Muscle of leg (tissue), 11 donors: ENCODE data around the gene BRD4. TPM values are rescaled to one million over a fixed set of nuclear protein-coding genes. Genes with fewer than 3 reads are reported as not detected.
A peak's percentile ranks its signal among the peaks of the same experiment; 100 is the strongest.

ENCODE experiments used
- DNase-seq: peaks from one replicate; pipeline ENCODE4 v3.0.0; 2013
- H3K27ac ChIP-seq: one replicate; pipeline ENCODE4 v1.5.1; 2013; ENCODE audit warnings: mild to moderate bottlenecking, low read length, control low read depth
- H3K27me3 ChIP-seq: one replicate; pipeline ENCODE4 v1.6.1; 2013; ENCODE audit warnings: low read length; ENCODE audit not compliant: control insufficient read depth, insufficient read depth
- H3K36me3 ChIP-seq: one replicate; pipeline ENCODE4 v1.6.1; 2013; ENCODE audit warnings: low read length; ENCODE audit not compliant: control insufficient read depth, insufficient read depth
- H3K4me1 ChIP-seq: one replicate; pipeline ENCODE4 v1.6.1; 2013; ENCODE audit warnings: low read length; ENCODE audit not compliant: control insufficient read depth, insufficient read depth
- H3K4me3 ChIP-seq: one replicate; pipeline ENCODE4 v1.5.1; 2013; ENCODE audit warnings: low read length, control low read depth
- H3K9me3 ChIP-seq: replicated peaks from 2 replicates; pipeline ENCODE4 v1.6.1; 2013; ENCODE audit warnings: low read depth, low read length; ENCODE audit not compliant: control insufficient read depth
- WGBS: methylation state at CpG from one replicate; pipeline ENCODE4 v1.1.5; 2013; ENCODE audit warnings: missing lambda C conversion rate; ENCODE audit not compliant: insufficient coverage; 5-methylcytosine and 5-hydroxymethylcytosine counted together
- polyA plus RNA-seq, 8 donors: library from polyadenylated mRNA; unstranded; fragments of 120-200 nt; gene quantifications; one replicate each; pipeline versions ENCODE4 v1.2.1 to v1.2.3, GENCODE V29; 2013; ENCODE audit warnings: inconsistent platforms in 1 of 8, low replicate concordance in 1 of 8; ENCODE audit not compliant: insufficient read length in 8 of 8, insufficient read depth in 1 of 8
- total RNA-seq: library from RNA; stranded (reverse); fragments of 120-200 nt; gene quantifications from one replicate; pipeline ENCODE4 v1.2.4, GENCODE V29; 2013

Gene BRD4
- total and polyA plus RNA-seq, 9 donors: 14.5 to 51.5 (median 37.8) TPM

DNA sequence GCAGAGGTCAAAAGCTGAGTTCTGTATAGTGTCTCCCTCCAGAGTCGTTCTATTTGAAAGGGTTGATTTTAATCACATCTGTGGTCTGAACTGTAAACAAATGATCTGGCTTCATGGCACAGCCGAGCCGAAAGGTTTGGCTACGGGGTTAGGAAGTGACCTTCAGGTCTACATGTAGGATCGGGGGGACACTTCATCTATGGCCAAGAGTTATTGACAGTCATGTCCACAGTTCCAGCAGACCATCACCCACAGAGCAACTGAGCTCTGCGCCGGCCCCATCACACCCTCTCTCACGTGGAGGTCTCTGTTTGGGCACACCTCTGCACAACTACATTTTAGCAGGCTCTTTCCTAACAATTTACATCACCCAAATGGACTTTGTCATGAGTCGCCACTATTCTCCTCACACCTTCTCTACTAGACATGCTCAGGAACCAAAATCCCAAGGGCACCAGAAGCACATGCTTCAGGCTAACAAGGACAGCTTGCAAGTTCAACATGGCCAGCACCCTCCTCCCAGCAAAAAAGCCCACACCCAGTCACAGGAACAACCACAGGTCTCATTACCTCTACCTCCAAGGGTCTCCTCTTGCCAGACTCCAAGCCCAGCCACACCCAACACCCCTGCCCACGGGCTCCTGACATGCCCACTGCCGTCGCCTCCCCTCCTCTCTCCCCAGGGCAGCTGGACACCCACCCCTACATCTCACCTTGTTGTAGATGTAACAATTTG, 64.0 kb downstream of the BRD4 start:
- H3K27me3 ChIP-seq: no peaks in the 10 kb centered on the region
- 78% methylated on average over 4 of the region's 12 CpGs for WGBS
- no peak overlapping the region for H3K4me3 ChIP-seq
- H3K36me3 ChIP-seq: peaks cover 89% of the 10 kb centered on the region
- DNase-seq: no peak
- no peak overlapping the region for H3K27ac ChIP-seq
- no peaks in the 10 kb centered on the region for H3K9me3 ChIP-seq
- H3K4me1 ChIP-seq: peaks cover 45% of the 10 kb centered on the region

DNA sequence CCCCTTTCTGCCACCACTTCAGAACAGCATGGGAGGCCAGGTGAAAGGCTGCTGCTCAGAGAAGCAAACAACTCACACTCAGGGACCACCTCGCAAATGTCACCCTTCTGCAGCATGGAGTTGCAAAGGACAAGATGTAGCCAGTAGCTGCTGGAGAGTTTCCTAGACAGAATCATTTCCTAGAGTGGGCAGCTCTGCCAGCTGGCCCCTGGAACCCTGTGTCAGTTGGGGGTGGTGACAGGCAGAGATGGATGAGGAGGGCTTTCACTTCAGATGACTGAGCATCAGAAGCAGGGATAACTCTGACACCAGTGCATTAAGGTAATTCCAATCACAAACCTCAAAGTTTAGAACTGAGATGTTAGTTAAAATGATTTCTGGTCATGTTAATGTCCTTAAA, 65.7 kb downstream of the BRD4 start:
- H3K4me3 ChIP-seq: no peak overlapping the region
- H3K27ac ChIP-seq: peak overlapping the region; percentile 93
- H3K36me3 ChIP-seq: peaks cover 88% of the 10 kb centered on the region
- H3K4me1 ChIP-seq: peaks cover 44% of the 10 kb centered on the region
- WGBS: no CpG with 5 or more reads among the region's 1 CpG
- no peaks in the 10 kb centered on the region for H3K27me3 ChIP-seq
- DNase-seq: no peak
- no peaks in the 10 kb centered on the region for H3K9me3 ChIP-seq

DNA sequence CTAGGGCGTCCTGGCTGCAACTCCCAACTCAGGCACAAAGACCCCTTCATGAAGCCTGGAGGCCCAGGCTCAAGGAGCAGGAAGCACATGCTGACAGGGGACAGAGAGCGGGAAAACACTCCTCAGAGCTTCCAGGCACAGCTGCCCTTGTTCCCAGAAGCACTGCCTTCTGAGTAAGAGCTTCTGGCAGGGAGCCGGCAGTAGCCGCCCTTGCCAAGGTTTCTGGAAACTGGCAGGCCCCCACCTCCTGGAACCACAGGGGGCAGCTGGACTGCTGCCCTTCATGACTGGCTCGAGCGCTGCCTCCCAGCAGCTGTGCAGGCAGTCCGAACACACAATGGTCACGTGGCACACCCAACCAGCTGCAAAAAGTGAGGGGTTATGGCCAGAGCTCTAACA, 66.5 kb downstream of the BRD4 start:
- WGBS: 12% methylated on average over 4 of the region's 8 CpGs
- H3K9me3 ChIP-seq: no peaks in the 10 kb centered on the region
- H3K27me3 ChIP-seq: no peaks in the 10 kb centered on the region
- H3K27ac ChIP-seq: peak overlapping the region; percentile 93
- H3K36me3 ChIP-seq: peaks cover 88% of the 10 kb centered on the region
- DNase-seq: peak; percentile 95
- H3K4me1 ChIP-seq: peaks cover 46% of the 10 kb centered on the region
- no peak overlapping the region for H3K4me3 ChIP-seq

DNA sequence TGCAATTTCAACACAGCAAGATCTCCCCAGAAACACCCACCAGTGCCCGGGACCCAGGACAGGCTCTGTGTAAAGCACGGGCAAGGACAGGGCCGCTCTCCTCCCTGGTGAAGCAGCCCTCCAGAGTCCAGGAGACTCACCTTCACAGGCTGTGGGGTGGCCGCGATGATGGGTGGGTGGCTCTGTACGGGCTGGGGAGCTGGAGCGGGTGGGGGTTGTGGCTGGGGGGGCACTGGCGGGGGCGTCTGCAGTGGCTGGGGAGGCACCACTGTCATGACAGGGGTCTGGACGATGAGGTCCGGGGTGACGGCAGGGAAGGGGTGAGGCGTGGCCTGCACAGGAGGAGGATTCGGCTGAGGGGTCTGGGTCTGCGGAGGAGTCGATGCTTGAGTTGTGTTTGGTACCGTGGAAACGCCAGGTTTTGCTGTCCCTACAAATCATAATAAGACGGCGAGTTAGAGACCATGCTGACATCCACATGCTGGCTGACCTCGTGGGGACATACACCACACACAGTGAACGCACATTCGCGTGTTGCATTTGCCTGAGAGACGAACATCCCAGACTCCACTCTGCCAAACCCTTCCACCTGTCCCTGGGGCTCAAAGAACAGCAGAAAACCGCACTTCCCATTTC, 67.0 kb downstream of the BRD4 start:
- whole genome bisulfite sequencing: 27% methylated on average over 10 of the region's 26 CpGs
- peaks cover 89% of the 10 kb centered on the region for H3K36me3 ChIP-seq
- no peak overlapping the region for H3K4me3 ChIP-seq
- H3K9me3 ChIP-seq: no peaks in the 10 kb centered on the region
- no peaks in the 10 kb centered on the region for H3K27me3 ChIP-seq
- peak overlapping the region; percentile 93 for H3K27ac ChIP-seq
- DNase-seq: no peak
- peaks cover 46% of the 10 kb centered on the region for H3K4me1 ChIP-seq

DNA sequence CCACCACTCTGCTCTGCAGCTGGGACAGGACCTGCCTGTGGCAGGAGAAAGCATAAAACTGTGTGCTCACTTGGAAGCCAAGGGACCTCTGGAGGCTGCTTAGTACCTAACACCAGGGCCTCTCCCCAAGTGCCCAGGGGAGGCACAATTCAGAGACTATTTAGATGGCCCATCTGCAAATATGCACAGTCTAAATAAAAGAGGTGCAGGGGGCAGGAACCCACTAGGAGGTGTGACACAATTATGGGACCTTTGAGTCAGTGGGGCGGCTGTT, 67.5 kb downstream of the BRD4 start:
- no peaks in the 10 kb centered on the region for H3K27me3 ChIP-seq
- peak overlapping the region; percentile 93 for H3K27ac ChIP-seq
- H3K4me3 ChIP-seq: no peak overlapping the region
- peaks cover 89% of the 10 kb centered on the region for H3K36me3 ChIP-seq
- no peaks in the 10 kb centered on the region for H3K9me3 ChIP-seq
- DNase-seq: no peak
- WGBS: 100% methylated on average over 1 of the region's 1 CpG
- peaks cover 46% of the 10 kb centered on the region for H3K4me1 ChIP-seq

DNA sequence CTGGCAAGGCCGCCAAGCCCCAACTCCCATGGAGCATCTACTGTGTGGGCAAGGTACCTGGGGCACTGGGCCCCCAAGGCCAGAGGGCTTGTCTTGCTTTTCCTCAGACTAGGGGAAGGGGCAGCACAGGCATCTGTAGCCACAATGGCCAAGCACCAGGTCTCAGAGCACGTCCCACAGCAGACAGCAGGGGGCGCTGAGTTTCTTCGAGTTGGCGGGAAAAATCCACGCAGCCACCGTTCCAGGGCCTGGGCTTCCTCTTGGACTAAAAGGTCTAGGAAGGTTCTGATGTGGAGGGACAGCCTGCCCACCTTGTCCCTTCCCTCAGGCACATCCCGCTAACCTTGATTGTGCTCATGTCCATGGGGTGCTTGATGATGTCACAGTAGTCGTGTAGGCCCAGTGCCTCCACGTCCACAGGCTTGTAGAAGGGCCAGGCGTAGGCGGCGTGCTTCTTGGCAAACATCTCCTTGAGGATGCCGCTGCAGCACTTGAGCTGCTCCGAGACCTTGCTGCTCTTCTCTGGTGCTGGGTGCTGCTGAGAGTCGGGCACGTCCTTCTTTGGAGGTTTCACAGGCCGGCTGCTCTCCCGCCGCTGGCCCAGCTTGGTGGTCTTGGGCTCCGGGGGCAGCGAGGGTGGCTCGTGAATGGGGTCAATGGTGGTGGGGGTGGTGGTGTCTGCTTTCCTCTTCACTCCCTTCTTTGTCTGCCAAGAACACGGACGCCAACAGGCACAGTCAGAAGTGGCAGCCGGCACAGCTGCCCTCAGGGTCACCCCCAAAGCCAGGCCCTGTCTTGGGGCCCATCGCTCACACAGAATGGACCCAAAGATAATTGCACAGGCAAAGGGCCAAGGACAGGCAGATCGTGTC, 68.0 kb downstream of the BRD4 start:
- DNase-seq: peak; percentile 84
- 51% methylated on average over 17 of the region's 28 CpGs for WGBS
- H3K4me1 ChIP-seq: peaks cover 45% of the 10 kb centered on the region
- no peaks in the 10 kb centered on the region for H3K27me3 ChIP-seq
- H3K27ac ChIP-seq: peak overlapping the region; percentile 93
- H3K4me3 ChIP-seq: no peak overlapping the region
- H3K36me3 ChIP-seq: peaks cover 90% of the 10 kb centered on the region
- H3K9me3 ChIP-seq: no peaks in the 10 kb centered on the region

DNA sequence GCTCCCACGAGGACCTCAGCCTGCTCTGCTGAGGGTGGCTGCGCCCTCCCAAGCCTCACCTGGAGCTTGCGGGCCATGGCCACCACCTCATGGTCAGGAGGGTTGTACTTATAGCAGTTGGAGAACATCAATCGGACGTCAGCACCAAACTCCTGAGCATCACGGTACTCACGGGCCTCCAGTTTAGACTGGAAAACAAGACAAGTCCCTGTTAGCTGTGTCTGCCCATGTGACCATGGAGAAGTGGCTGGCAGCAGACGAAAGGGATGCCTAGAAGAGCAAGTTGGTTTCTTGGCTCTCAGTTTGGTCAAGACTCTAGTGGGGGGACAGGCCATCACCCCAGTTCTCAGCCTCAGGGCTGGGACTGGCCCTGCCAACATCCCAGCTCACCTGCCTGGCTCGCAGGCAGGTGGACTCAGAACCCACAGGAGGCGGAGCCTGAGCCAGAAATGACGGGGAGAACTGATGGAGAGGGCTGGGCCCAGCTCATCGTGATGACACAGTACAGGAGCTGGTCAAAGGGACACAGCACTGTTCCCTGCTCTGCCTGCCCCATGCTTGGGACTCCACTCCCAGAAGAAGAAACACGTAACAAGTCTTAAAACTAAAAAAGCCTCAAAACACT, 68.9 kb downstream of the BRD4 start:
- no peak for DNase-seq
- no peak overlapping the region for H3K4me3 ChIP-seq

DNA sequence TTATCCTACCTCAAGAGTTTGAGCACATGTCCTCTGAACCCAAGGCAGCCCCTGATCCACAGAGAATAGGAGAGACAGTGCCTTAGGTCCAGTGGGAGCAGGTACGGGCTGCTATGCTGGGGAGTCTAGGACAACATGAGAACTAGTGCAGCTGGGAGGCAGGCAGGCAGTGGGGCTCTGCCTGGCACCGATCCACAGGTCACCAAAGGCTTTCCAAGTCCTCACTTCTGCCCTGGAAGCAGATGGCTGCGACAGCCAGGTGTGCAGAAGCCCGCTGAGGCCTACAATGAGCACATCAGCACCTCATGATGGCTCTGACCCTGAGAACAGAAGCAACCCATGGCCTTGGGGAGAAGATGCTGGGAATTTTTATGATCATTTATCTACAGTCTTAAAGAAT, 70.3 kb downstream of the BRD4 start:
- no peaks in the 10 kb centered on the region for H3K27me3 ChIP-seq
- H3K9me3 ChIP-seq: no peaks in the 10 kb centered on the region
- peaks cover 41% of the 10 kb centered on the region for H3K4me1 ChIP-seq
- H3K36me3 ChIP-seq: peaks cover 92% of the 10 kb centered on the region
- no peak for DNase-seq
- 75% methylated on average over 1 of the region's 4 CpGs for WGBS
- H3K27ac ChIP-seq: no peak overlapping the region
- H3K4me3 ChIP-seq: no peak overlapping the region

More for the DNA sequence above, 68.9 kb downstream of the BRD4 start:
- H3K27me3 ChIP-seq: no peaks in the 10 kb centered on the region
- H3K9me3 ChIP-seq: no peaks in the 10 kb centered on the region
- H3K36me3 ChIP-seq: peaks cover 92% of the 10 kb centered on the region
- no peak overlapping the region for H3K27ac ChIP-seq
- H3K4me1 ChIP-seq: peaks cover 44% of the 10 kb centered on the region
- WGBS: 80% methylated on average over 12 of the region's 13 CpGs

DNA sequence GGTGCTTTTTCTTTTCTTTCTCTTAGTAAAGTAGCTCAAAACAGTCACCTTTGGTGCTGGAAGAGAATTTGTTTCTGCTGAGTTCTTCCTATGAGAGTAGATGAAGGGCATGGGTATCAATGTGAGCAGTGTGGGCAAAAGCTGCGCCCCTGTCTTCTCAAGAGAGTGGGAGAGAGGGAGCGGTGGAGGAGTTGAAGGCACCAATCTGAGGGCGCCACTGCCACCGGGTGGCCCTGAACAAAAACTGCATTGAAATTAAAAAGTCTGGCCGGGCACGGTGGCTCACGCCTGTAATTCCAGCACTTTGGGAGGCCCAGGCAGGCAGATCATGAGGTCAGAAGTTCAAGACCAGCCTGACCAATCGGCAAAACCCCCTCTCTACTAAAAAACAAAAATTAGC, 71.4 kb downstream of the BRD4 start:
- H3K27ac ChIP-seq: no peak overlapping the region
- H3K27me3 ChIP-seq: no peaks in the 10 kb centered on the region
- peaks cover 95% of the 10 kb centered on the region for H3K36me3 ChIP-seq
- no peak for DNase-seq
- WGBS: 78% methylated on average over 7 of the region's 8 CpGs
- H3K4me1 ChIP-seq: peaks cover 32% of the 10 kb centered on the region
- H3K9me3 ChIP-seq: no peaks in the 10 kb centered on the region
- H3K4me3 ChIP-seq: no peak overlapping the region

DNA sequence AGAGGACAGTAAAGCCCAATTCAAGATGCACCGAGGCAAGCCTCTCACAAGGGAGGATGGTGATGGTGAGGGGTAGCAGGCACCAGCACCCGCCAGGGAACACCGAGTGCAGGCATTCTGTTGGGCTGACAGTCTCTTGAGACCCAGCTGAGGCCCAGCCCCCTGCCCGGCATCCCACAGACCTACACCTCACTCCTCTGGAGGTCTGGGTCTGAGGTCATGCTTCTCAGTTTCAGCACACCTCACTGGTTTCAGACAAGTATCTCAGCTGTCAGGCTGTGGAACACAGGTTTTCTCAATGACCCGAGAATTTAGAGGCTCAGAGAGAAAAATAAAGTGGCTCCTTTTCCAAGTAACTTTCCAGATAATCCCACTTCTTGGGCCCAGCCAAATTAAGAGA, 72.4 kb downstream of the BRD4 start:
- Histone ChIP-seq H3K27me3 (no peaks in the 10 kb centered on the region), H3K27ac (no peak overlapping the region), H3K4me3 (no peak overlapping the region), H3K36me3 (peaks cover 97% of the 10 kb centered on the region), H3K4me1 (peaks cover 21% of the 10 kb centered on the region), H3K9me3 (no peaks in the 10 kb centered on the region)
- WGBS: 50% methylated on average over 1 of the region's 5 CpGs
- DNase-seq: no peak
